Left ventricle myocardium inferior (tissue), 1 donor: ENCODE measurements around the gene PARD6G. TPM values are rescaled to one million over a fixed set of nuclear protein-coding genes. Genes with fewer than 3 reads are reported as not detected.
"Not testable (repeated sequence)": the region's sequence is repeated elsewhere in the genome, so short reads cannot be mapped to it uniquely, and the experiment has no call there.

Experiments
- DNase-seq: peaks from one replicate; pipeline ENCODE4 v3.0.0-alpha.2; 2020
- H3K27ac ChIP-seq: fragments of 200-600 bp; replicated peaks from 2 replicates; pipeline ENCODE4 v1.8.0; 2021
- H3K27me3 ChIP-seq: fragments of 200-600 bp; 2 replicates; pipeline ENCODE4 v1.8.0; 2021; ENCODE audit warnings: low read depth
- H3K36me3 ChIP-seq: fragments of 200-600 bp; 2 replicates; pipeline ENCODE4 v1.8.0; 2021
- H3K4me1 ChIP-seq: fragments of 200-600 bp; 2 replicates; pipeline ENCODE4 v1.8.0; 2021
- H3K4me3 ChIP-seq: fragments of 200-600 bp; 2 replicates; pipeline ENCODE4 v1.8.0; 2021; ENCODE audit warnings: mild to moderate bottlenecking, moderate library complexity
- H3K9me3 ChIP-seq: fragments of 200-600 bp; replicated peaks from 2 replicates; pipeline ENCODE4 v1.8.0; 2021
- intact Hi-C: fragments of 100-400 bp; cut with micrococcal nuclease; formaldehyde crosslinking; loops from one replicate; pipeline ENCODE4 v1.11.0; 2022
- total RNA-seq: library from RNA; stranded (reverse); fragmentation: NEBNext Ultra II Directional; extraction: Animal tissue kit (Norgen Biotek cat#: 25700); gene quantifications from one replicate; pipeline ENCODE4 v1.2.1, GENCODE V29; 2021
- TF ChIP-seq, protein P1 (sequence below): fragments of 200-600 bp; IDR thresholded peaks from 2 replicates; pipeline ENCODE4 v1.8.0; 2021; ENCODE audit warnings: antibody characterized with exemption, mild to moderate bottlenecking, borderline replicate concordance
- donor health status: DM: no; HTN: yes; CAD: no; lungs with severe emphysema.

PARD6G gene
- total RNA-seq, 1 donor from 2014 or later, result 2.0 TPM

DNA sequence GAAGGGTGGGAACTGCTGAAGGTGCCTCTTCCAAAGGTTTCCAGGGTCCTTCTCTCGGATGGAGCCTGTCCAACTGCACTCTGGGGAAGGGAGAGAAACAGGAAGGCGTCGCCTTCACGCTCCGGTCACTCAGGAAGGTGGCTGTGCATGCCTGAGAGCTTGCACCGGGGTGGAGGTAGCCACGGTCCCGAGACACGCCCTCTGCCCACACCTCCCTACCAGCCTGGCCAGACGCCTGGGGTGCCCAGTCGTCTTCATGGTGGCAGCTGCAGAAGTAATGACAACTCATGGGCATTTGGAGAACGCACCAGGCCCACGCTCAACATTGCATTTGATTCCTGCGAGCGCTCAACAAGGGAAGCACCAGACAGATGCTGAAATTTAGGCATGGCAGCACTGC is 78.3 kb downstream of the PARD6G start:
- Histone ChIP-seq H3K27ac (no peak overlapping the region), H3K36me3 (no peaks in the 10 kb centered on the region), H3K4me3 (no peak overlapping the region), H3K27me3 (peaks cover 18% of the 10 kb centered on the region), H3K4me1 (peaks cover 8% of the 10 kb centered on the region), H3K9me3 (peaks cover 21% of the 10 kb centered on the region)
- intact Hi-C loops, result no loop called here
- TF ChIP-seq, protein P1, sequence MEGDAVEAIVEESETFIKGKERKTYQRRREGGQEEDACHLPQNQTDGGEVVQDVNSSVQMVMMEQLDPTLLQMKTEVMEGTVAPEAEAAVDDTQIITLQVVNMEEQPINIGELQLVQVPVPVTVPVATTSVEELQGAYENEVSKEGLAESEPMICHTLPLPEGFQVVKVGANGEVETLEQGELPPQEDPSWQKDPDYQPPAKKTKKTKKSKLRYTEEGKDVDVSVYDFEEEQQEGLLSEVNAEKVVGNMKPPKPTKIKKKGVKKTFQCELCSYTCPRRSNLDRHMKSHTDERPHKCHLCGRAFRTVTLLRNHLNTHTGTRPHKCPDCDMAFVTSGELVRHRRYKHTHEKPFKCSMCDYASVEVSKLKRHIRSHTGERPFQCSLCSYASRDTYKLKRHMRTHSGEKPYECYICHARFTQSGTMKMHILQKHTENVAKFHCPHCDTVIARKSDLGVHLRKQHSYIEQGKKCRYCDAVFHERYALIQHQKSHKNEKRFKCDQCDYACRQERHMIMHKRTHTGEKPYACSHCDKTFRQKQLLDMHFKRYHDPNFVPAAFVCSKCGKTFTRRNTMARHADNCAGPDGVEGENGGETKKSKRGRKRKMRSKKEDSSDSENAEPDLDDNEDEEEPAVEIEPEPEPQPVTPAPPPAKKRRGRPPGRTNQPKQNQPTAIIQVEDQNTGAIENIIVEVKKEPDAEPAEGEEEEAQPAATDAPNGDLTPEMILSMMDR, result no peak
- no peak for DNase-seq

DNA sequence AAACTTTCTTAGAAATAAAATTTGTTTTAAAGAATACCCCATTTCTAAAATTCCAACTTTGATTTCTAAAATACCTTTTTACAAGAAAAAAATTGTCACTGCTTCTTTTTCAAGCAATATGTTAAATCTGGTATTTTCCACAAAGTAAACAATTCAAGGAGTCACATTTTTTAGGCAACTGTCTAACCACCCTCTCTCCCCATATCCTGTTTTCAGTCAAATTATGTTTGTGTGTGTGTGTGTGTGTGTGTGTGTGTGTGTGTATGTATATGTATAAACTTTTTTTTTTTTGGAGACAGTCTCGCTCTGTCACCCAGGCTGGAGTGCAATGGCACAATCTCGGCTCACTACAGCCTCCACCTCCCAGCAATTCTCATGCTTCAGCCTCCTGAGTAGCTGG is 79.0 kb downstream of the PARD6G start:
- intact Hi-C loops, result no loop called here
- Histone ChIP-seq H3K36me3 (no peaks in the 10 kb centered on the region), H3K27ac (no peak overlapping the region), H3K27me3 (peaks cover 12% of the 10 kb centered on the region), H3K4me1 (peaks cover 8% of the 10 kb centered on the region), H3K4me3 (no peak overlapping the region), H3K9me3 (peaks cover 23% of the 10 kb centered on the region)
- TF ChIP-seq, protein P1, result no peak
- no peak for DNase-seq

DNA sequence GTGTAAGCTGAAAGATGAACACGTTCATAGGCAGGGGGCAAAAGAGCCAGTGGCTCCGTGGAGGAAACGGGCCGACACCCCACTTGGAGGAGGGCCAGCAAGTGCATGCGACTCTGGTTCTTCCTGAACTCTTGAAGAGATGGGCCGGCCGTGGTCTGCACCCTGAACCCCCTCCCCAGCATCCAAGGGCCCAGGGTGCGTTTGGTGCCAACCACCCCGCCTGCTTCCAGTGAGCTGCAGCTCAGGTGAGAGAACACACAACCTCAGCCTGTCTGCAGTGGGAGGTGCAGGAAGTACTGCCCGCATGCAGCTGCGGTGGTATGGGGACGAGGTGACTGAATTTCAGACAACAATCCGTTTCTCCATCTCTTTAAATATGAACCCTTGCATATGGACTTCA is 79.4 kb downstream of the PARD6G start:
- Histone ChIP-seq H3K9me3 (peaks cover 23% of the 10 kb centered on the region), H3K4me3 (no peak overlapping the region), H3K36me3 (no peaks in the 10 kb centered on the region), H3K27ac (no peak overlapping the region), H3K4me1 (peaks cover 8% of the 10 kb centered on the region), H3K27me3 (peaks cover 9% of the 10 kb centered on the region)
- TF ChIP-seq, protein P1, result no peak
- DNase-seq, result no peak
- intact Hi-C loops, result no loop called here

DNA sequence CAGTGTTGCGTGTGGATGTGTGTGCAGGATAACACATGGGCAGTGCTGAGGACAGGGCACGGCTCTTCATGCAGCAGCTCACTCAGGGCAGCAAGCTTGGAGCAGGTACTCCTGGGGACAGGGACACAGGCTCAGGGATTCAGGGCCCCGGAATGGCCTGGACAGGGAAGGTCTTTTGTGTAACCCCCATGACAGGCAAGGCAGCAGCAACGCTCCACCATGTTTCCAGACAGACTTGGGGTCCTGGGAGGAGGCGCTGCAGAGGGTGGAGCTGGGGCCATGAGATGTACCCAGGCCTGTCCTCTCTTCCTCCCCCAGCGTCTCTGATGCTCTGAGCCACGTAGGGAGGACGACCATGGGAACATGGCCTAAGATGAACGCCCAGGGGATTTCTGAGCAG is 80.0 kb downstream of the PARD6G start:
- H3K9me3 ChIP-seq, result peaks cover 23% of the 10 kb centered on the region
- no peaks in the 10 kb centered on the region for H3K36me3 ChIP-seq
- TF ChIP-seq, protein P1, result no peak
- intact Hi-C loops, result no loop called here
- H3K27me3 ChIP-seq, result peaks cover 9% of the 10 kb centered on the region
- H3K4me3 ChIP-seq, result no peak overlapping the region
- H3K4me1 ChIP-seq, result peaks cover 8% of the 10 kb centered on the region
- no peak for DNase-seq
- no peak overlapping the region for H3K27ac ChIP-seq

DNA sequence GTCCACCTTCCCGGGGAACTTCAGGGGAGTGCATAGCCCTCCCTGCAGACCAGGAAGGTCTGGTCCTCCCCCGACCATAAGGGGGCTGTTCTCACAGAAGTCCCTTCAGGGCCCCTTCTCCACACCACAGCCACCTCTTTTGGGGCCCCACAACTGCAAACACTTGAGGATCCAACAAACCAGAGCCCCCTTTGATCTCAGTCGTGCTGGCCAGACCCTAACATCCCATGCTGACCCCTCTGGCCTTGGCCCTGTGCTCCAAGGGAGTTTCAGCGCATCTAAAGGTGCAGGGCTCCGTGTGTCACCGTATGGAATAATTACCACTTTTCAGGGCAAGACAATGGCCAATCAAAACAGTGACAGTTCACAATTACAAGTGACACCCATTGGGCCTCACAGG is 80.6 kb downstream of the PARD6G start:
- intact Hi-C loops, result no loop called here
- no peaks in the 10 kb centered on the region for H3K36me3 ChIP-seq
- H3K9me3 ChIP-seq, result peaks cover 23% of the 10 kb centered on the region
- no peak overlapping the region for H3K27ac ChIP-seq
- peaks cover 9% of the 10 kb centered on the region for H3K27me3 ChIP-seq
- H3K4me1 ChIP-seq, result peaks cover 8% of the 10 kb centered on the region
- no peak overlapping the region for H3K4me3 ChIP-seq
- no peak for DNase-seq
- TF ChIP-seq, protein P1, result no peak

DNA sequence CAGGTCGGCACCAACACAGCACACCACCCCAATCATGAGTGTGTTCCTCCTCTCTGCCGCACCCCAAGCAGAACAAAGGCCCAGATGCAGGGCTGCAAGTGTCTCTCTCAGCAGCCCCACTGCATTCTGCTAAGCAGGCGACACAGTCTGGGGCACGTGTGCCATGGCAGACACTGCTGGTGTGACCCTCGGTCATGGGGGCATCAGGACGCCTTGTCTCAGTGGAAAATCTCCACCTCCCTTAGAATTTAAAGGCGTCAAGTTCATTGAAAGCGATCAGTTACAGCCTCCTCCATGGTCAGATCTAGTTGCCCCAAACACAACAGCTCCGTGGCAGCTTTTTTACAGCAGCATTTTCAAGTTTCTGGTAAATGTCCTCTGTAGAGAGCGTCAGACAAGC is 81.1 kb downstream of the PARD6G start:
- Histone ChIP-seq H3K36me3 (no peaks in the 10 kb centered on the region), H3K27ac (no peak overlapping the region), H3K9me3 (peaks cover 23% of the 10 kb centered on the region), H3K4me3 (no peak overlapping the region), H3K27me3 (peaks cover 6% of the 10 kb centered on the region), H3K4me1 (peaks cover 4% of the 10 kb centered on the region)
- no peak for DNase-seq
- TF ChIP-seq, protein P1, result no peak
- intact Hi-C loops, result no loop called here

DNA sequence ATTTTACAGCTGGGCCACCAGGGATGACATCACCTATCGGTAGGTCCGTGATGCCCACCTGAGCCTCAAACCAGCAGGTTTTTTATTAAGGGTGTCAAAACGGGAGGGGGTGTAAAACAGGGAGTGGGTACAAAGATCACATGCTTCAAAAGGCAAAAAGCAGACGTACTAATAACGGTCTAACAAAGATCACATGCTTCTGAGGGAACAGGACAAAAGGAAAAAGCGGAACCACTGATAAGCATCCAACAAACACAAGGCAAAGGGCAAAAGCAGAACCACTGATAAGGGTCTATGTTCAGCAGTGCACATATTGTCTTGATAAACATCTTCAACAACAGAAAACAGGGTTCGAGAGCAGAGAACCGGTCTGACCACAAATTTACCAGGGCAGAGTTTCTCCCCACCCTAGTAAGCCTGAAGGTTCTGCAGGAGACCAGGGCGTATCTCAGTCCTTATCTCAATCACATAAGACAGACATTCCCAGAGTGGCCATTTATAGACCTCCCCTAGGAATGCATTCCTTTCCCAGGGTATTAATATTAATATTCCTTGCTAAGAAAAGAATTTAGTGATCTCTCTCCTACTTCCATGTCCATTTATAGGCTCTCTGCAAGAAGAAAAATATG is 82.5 kb downstream of the PARD6G start:
- intact Hi-C loops, result not testable (repeated sequence)
- peaks cover 23% of the 10 kb centered on the region for H3K9me3 ChIP-seq

More for the DNA sequence above, 82.5 kb downstream of the PARD6G start:
- H3K27ac ChIP-seq, H3K36me3 ChIP-seq, H3K4me3 ChIP-seq, H3K4me1 ChIP-seq, H3K27me3 ChIP-seq, DNase-seq: not testable (repeated sequence)
